IMR-90 (cell line): ENCODE data around the gene FAM78B. TPM values are rescaled to one million over a fixed set of nuclear protein-coding genes. Genes with fewer than 3 reads are reported as not detected.

Experiments
- ATAC-seq: fragments of 200-7000 bp; cut with Tn5 transposase; 2 replicates; pipeline ENCODE4 v1.9.1; 2020; ENCODE audit warnings: low read depth, mild to moderate bottlenecking, moderate library complexity
- BruUV-seq: library from RNA; stranded (reverse); fragments of 400-500 nt; replicated peaks from 2 replicates; lab custom pipeline; 2021; lab: Mats Ljungman, UMichigan
- CTCF ChIA-PET: fragments of 300-600 bp; formaldehyde crosslinking; extraction: SDS; loops from one replicate; lab custom pipeline; 2021; ENCODE audit warnings: antibody characterized with exemption; lab: Yijun Ruan, JAX
- POLR2A ChIA-PET: fragments of 300-600 bp; sonication (Branson Sonifier 250); formaldehyde crosslinking; loops from one replicate; lab custom pipeline; 2022; ENCODE audit warnings: antibody characterized with exemption; ENCODE audit not compliant: unreplicated experiment; lab: Charles Lee
- DNase-seq: peaks from one replicate; pipeline ENCODE4 v3.0.0; 2013
- H2AFZ ChIP-seq: replicated peaks from 2 replicates; pipeline ENCODE3; 2013; ENCODE audit warnings: low read length, mild to moderate bottlenecking; ENCODE audit not compliant: poor library complexity
- H2AK5ac ChIP-seq: 2 replicates; pipeline ENCODE4 v1.6.1; 2013; ENCODE audit warnings: low read depth, low read length, inconsistent platforms
- H2AK9ac ChIP-seq: replicated peaks from 2 replicates; pipeline ENCODE3; 2013; ENCODE audit warnings: mild to moderate bottlenecking, low read depth, low read length, moderate library complexity; ENCODE audit not compliant: poor library complexity
- H2BK120ac ChIP-seq: 2 replicates; pipeline ENCODE4 v1.6.1; 2013; ENCODE audit warnings: low read depth, low read length, inconsistent platforms
- H2BK15ac ChIP-seq: 3 replicates; pipeline ENCODE4 v1.6.1; 2013; ENCODE audit warnings: low read depth, low read length, inconsistent platforms
- H2BK20ac ChIP-seq: 2 replicates; pipeline ENCODE4 v1.6.1; 2013; ENCODE audit warnings: low read depth, mild to moderate bottlenecking, inconsistent platforms, low read length, moderate library complexity
- H2BK5ac ChIP-seq: 2 replicates; pipeline ENCODE4 v1.6.1; 2013; ENCODE audit warnings: mild to moderate bottlenecking, low read depth, low read length, inconsistent platforms; ENCODE audit not compliant: poor library complexity, severe bottlenecking
- H3K14ac ChIP-seq: replicated peaks from 2 replicates; pipeline ENCODE4 v1.6.1; 2013; ENCODE audit warnings: low read depth, low read length, inconsistent platforms
- H3K18ac ChIP-seq: 2 replicates; pipeline ENCODE4 v1.6.1; 2013; ENCODE audit warnings: low read depth, low read length, control low read depth
- H3K23ac ChIP-seq: 2 replicates; pipeline ENCODE4 v1.6.1; 2013; ENCODE audit warnings: low read depth, low read length, inconsistent platforms
- H3K27ac ChIP-seq: 2 replicates; pipeline ENCODE4 v1.5.1; 2013; ENCODE audit warnings: mild to moderate bottlenecking, control low read depth, low read length; ENCODE audit not compliant: insufficient read depth
- H3K27me3 ChIP-seq: 2 replicates; pipeline ENCODE4 v1.6.1; 2013; ENCODE audit warnings: low read length; ENCODE audit not compliant: control insufficient read depth, insufficient read depth
- H3K36me3 ChIP-seq: 2 replicates; pipeline ENCODE4 v1.6.1; 2013; ENCODE audit warnings: low read length, mixed read lengths; ENCODE audit not compliant: control insufficient read depth, insufficient read depth
- H3K4ac ChIP-seq: 2 replicates; pipeline ENCODE4 v1.6.1; 2013; ENCODE audit warnings: low read depth, low read length, inconsistent platforms
- H3K4me1 ChIP-seq: 2 replicates; pipeline ENCODE4 v1.6.1; 2013; ENCODE audit warnings: low read length, mixed read lengths; ENCODE audit not compliant: control insufficient read depth, insufficient read depth
- H3K4me2 ChIP-seq: 2 replicates; pipeline ENCODE4 v1.6.1; 2013; ENCODE audit warnings: low read depth, mild to moderate bottlenecking, control low read depth, low read length, moderate library complexity
- H3K4me3 ChIP-seq: 2 replicates; pipeline ENCODE4 v1.5.1; 2013; ENCODE audit warnings: low read depth, mild to moderate bottlenecking, control low read depth, low read length, moderate library complexity; ENCODE audit not compliant: insufficient read depth
- H3K56ac ChIP-seq: 2 replicates; pipeline ENCODE4 v1.6.1; 2013; ENCODE audit warnings: low read length, inconsistent platforms; ENCODE audit not compliant: insufficient read depth; ENCODE audit errors: extremely low read depth
- H3K79me1 ChIP-seq, 2 experiments: 2 replicates each; pipeline ENCODE4 v1.6.1; 2013; ENCODE audit warnings: low read length in 2 of 2, inconsistent platforms in 1 of 2, low read depth in 1 of 2
- H3K9ac ChIP-seq: 2 replicates; pipeline ENCODE4 v1.6.1; 2013; ENCODE audit warnings: low read depth, low read length, control low read depth
- H3K9me1 ChIP-seq: 2 replicates; pipeline ENCODE4 v1.6.1; 2013; ENCODE audit warnings: low read length, inconsistent platforms; ENCODE audit not compliant: insufficient read depth
- H3K9me3 ChIP-seq: 2 replicates; pipeline ENCODE4 v1.6.1; 2013; ENCODE audit warnings: low read length; ENCODE audit not compliant: control insufficient read depth, insufficient read depth
- H4K20me1 ChIP-seq: 2 replicates; pipeline ENCODE4 v1.6.1; 2013; ENCODE audit warnings: low read length, inconsistent platforms; ENCODE audit not compliant: insufficient read depth
- H4K5ac ChIP-seq: 2 replicates; pipeline ENCODE4 v1.6.1; 2013; ENCODE audit warnings: mild to moderate bottlenecking, low read depth, low read length, control low read depth
- H4K8ac ChIP-seq, 2 experiments: 2 replicates each; pipeline ENCODE4 v1.6.1; 2013; ENCODE audit warnings: low read depth in 2 of 2, low read length in 2 of 2, control low read depth in 1 of 2, inconsistent platforms in 1 of 2
- H4K91ac ChIP-seq: 2 replicates; pipeline ENCODE4 v1.6.1; 2013; ENCODE audit warnings: low read depth, low read length, inconsistent platforms; ENCODE audit not compliant: insufficient read depth
- MXI1 ChIP-seq: IDR thresholded peaks from 2 replicates; pipeline ENCODE4 v1.6.1; 2012; ENCODE audit warnings: low read depth, mild to moderate bottlenecking, low read length, moderate library complexity, borderline replicate concordance
- POLR2A ChIP-seq: IDR thresholded peaks from 2 replicates; pipeline ENCODE4 v1.6.1; 2012; ENCODE audit warnings: mild to moderate bottlenecking, low read depth, low read length
- RAD21 ChIP-seq: IDR thresholded peaks from 2 replicates; pipeline ENCODE4 v1.6.1; 2012; ENCODE audit warnings: low read length, improper control_type of control experiment
- RCOR1 ChIP-seq: IDR thresholded peaks from 2 replicates; pipeline ENCODE4 v1.6.1; 2012; ENCODE audit warnings: mild to moderate bottlenecking, low read length, improper control_type of control experiment; ENCODE audit not compliant: insufficient replicate concordance
- RFX5 ChIP-seq: IDR thresholded peaks from 2 replicates; pipeline ENCODE4 v1.8.0; 2012; ENCODE audit warnings: low read depth, mild to moderate bottlenecking, low read length, moderate library complexity
- WGBS, 2 experiments: methylation state at CpG; one replicate each; pipeline versions ENCODE4 v1.1.5 to v1.1.7; 2013; ENCODE audit warnings: missing lambda C conversion rate in 2 of 2; ENCODE audit not compliant: insufficient read length in 1 of 2; ENCODE audit errors: extremely low coverage in 2 of 2; 5-methylcytosine and 5-hydroxymethylcytosine counted together
- dilution Hi-C: fragments of 300-500 bp; cut with HindIII; formaldehyde crosslinking; loops from one replicate; pipeline ENCODE4 v1.14.3; 2018; ENCODE audit warnings: low sequenced_read_pairs; ENCODE audit not compliant: unreplicated experiment
- in situ Hi-C: fragments of 300-500 bp; cut with MboI; formaldehyde crosslinking; loops from 3 replicates; pipeline ENCODE4 v1.14.3; 2019; ENCODE audit warnings: low sequenced_read_pairs, inconsistent platforms, mixed read lengths
- intact Hi-C: fragments of 100-400 bp; cut with micrococcal nuclease; formaldehyde crosslinking; loops from 2 replicates; pipeline ENCODE4 v1.10.0; 2022
- polyA plus RNA-seq, 3 experiments: library from polyadenylated mRNA; depleted of rRNA; stranded (reverse); fragments of >200 nt; gene quantifications; 2 replicates each; pipeline ENCODE4 v1.2.3, GENCODE V29; 2012; ENCODE audit warnings: low replicate concordance in 1 of 3
- total RNA-seq: library from RNA; depleted of rRNA; stranded (reverse); fragments of >200 nt; gene quantifications from 2 replicates; pipeline ENCODE4 v1.2.3, GENCODE V29; 2012
- TF ChIP-seq, protein P1 (sequence below): fragments of 150-350 bp; IDR thresholded peaks from 2 replicates; pipeline ENCODE4 v1.6.1; 2017; ENCODE audit warnings: mild to moderate bottlenecking, antibody characterized with exemption, low read length, low read depth
- TF ChIP-seq, protein P2 (sequence below): fragments of 150-350 bp; IDR thresholded peaks from 2 replicates; pipeline ENCODE4 v1.6.1; 2016; ENCODE audit warnings: low read depth, mild to moderate bottlenecking, low read length, moderate library complexity, borderline replicate concordance

The FAM78B gene
- total and polyA plus RNA-seq, 2 of the 4 experiments (the other 2 are of a cell fraction) = under 0.01 to 0.12 TPM

DNA sequence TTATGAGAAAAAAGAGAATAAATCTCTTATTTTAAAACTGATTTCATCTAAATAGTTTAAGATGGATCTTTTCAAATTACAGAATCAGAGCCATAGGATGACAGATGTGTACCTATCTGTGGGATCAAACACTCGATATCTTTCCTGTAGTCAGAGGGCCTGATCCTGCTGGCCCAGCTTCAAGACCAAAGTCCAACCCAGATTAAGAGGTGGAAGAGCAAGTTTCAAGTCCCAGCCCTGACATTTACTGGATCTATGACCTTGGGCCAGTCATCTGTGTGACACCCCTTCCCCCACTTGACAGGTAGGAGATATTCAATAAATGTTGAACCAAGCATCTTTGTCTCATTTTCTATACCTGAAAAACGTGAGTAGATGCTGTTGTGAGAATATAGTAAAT is 140.7 kb downstream of the FAM78B start:
- dilution Hi-C loops (no loop called here), in situ Hi-C loops (no loop called here), intact Hi-C loops (no loop called here)
- H4K8ac ChIP-seq = no peak overlapping the region
- no peaks in the 10 kb centered on the region for H4K20me1 ChIP-seq
- ChIA-PET CTCF (no interaction called here), POLR2A (no interaction called here)
- H3K18ac ChIP-seq = no peak overlapping the region
- no peak overlapping the region for H3K4ac ChIP-seq
- no peak overlapping the region for H3K56ac ChIP-seq
- no peak overlapping the region for H2BK15ac ChIP-seq
- H2AFZ ChIP-seq = no peak overlapping the region
- no peak overlapping the region for H2BK120ac ChIP-seq
- H3K9me3 ChIP-seq = no peaks in the 10 kb centered on the region
- no TSS peak for BruUV-seq
- H3K23ac ChIP-seq = no peak overlapping the region
- no peak overlapping the region for H3K27ac ChIP-seq
- no peak overlapping the region for H2AK9ac ChIP-seq
- no peak overlapping the region for H2BK5ac ChIP-seq
- no peak overlapping the region for H2BK20ac ChIP-seq
- H2AK5ac ChIP-seq = no peak overlapping the region
- DNase-seq = no peak
- no peaks in the 10 kb centered on the region for H3K79me1 ChIP-seq
- no peak overlapping the region for H3K14ac ChIP-seq
- H3K4me1 ChIP-seq = no peaks in the 10 kb centered on the region
- no peak overlapping the region for H4K5ac ChIP-seq
- H3K9ac ChIP-seq = no peak overlapping the region
- H3K9me1 ChIP-seq = no peaks in the 10 kb centered on the region
- H3K4me3 ChIP-seq = no peak overlapping the region
- ATAC-seq = no peak
- H4K91ac ChIP-seq = no peak overlapping the region
- no peak for TF ChIP-seq RFX5
- no peak for TF ChIP-seq MXI1
- TF ChIP-seq, protein P1, sequence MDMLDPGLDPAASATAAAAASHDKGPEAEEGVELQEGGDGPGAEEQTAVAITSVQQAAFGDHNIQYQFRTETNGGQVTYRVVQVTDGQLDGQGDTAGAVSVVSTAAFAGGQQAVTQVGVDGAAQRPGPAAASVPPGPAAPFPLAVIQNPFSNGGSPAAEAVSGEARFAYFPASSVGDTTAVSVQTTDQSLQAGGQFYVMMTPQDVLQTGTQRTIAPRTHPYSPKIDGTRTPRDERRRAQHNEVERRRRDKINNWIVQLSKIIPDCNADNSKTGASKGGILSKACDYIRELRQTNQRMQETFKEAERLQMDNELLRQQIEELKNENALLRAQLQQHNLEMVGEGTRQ = no peak
- TF ChIP-seq RAD21 = no peak
- no peak for TF ChIP-seq POLR2A
- TF ChIP-seq RCOR1 = no peak
- TF ChIP-seq, protein P2, sequence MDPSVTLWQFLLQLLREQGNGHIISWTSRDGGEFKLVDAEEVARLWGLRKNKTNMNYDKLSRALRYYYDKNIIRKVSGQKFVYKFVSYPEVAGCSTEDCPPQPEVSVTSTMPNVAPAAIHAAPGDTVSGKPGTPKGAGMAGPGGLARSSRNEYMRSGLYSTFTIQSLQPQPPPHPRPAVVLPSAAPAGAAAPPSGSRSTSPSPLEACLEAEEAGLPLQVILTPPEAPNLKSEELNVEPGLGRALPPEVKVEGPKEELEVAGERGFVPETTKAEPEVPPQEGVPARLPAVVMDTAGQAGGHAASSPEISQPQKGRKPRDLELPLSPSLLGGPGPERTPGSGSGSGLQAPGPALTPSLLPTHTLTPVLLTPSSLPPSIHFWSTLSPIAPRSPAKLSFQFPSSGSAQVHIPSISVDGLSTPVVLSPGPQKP = no peak
- no peak overlapping the region for H3K4me2 ChIP-seq
- no peaks in the 10 kb centered on the region for H3K36me3 ChIP-seq
- no peaks in the 10 kb centered on the region for H3K27me3 ChIP-seq
- no CpG with 5 or more reads among the region's 2 CpGs for WGBS, 2 experiments
